AG09319 (cell line): ENCODE results near the gene HSD17B7.

Experiments used
- DNase-seq: peaks from one replicate; pipeline ENCODE4 v3.0.0-alpha.2; 2010; ENCODE audit warnings: low read depth; ENCODE audit errors: extremely low read depth
- TF ChIP-seq, protein P1 (sequence below): IDR thresholded peaks from 2 replicates; pipeline ENCODE4 v1.5.1; 2011; ENCODE audit warnings: low read depth, mild to moderate bottlenecking, inconsistent platforms, low read length, moderate library complexity

The HSD17B7 gene

DNA sequence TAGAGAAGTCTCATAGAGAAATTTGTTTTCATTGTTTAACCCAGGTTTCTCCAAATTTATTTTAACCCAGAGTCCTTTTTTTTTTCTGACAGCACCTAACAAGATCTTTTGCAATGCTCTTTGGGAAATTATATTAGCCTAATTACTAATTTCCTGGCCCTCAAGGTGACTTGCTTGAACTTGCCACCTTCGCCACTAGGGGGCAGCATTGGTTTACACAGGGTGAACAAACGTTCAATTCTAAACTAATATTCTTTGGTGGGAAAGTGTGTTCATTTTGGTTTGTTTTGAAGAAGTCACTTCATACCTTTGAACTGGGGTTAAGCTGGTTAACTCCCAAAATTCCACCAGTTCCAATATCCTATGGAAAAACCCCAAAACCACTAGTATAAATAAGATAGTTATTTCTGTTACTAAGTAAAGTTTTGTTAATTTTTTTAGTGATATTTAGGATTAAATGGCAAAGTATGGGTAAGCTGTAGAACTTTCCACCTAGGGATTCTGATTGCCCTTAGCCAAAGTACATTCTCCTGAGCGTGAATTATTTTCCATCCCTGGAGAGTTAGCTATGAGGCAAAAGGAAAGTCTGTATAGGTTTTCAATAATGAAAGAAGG, 57.4 kb downstream of the HSD17B7 start:
- peak; percentile 49 for DNase-seq
- TF ChIP-seq, protein P1, sequence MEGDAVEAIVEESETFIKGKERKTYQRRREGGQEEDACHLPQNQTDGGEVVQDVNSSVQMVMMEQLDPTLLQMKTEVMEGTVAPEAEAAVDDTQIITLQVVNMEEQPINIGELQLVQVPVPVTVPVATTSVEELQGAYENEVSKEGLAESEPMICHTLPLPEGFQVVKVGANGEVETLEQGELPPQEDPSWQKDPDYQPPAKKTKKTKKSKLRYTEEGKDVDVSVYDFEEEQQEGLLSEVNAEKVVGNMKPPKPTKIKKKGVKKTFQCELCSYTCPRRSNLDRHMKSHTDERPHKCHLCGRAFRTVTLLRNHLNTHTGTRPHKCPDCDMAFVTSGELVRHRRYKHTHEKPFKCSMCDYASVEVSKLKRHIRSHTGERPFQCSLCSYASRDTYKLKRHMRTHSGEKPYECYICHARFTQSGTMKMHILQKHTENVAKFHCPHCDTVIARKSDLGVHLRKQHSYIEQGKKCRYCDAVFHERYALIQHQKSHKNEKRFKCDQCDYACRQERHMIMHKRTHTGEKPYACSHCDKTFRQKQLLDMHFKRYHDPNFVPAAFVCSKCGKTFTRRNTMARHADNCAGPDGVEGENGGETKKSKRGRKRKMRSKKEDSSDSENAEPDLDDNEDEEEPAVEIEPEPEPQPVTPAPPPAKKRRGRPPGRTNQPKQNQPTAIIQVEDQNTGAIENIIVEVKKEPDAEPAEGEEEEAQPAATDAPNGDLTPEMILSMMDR = peak; percentile 80

DNA sequence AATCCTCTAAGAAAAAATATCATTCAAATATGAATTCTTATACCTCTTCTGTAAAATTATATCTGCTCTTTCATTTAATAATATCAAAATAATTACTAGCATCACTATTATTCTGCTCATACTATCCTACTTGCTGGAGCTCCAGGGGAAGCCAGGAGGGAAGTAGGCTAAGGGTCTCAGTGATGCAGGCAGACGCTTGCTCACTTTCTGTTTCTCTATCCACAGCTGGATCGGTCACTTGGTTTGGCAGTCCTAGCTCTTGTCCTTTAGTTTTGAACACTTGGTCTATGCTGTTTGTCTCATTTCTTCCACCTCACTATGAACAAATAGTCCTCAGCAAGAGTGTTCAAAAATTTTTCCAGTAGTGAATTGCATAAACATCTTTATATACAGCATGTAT, 59.2 kb downstream of the HSD17B7 start:
- DNase-seq = no peak
- TF ChIP-seq, protein P1 = no peak

DNA sequence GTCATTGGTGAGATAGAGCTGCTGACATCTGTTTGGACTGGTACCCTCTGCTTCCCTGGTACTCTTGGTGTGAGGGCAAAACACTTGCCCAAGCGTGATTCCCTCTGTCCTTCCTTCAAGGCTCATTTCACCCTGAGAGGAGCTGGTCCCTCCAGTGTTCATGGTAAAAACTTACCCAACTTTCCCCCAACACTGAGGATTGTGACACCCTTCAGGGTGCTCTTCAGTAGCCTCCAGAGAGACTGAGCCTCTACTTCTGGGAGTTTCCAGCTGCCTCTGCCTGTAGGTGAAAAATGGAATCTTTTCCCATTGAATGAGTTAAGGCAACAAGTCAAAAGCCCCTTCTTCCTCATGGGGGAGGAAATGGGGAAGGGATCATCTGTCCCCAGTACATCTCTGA, 60.8 kb downstream of the HSD17B7 start:
- TF ChIP-seq, protein P1 = no peak
- DNase-seq = no peak

DNA sequence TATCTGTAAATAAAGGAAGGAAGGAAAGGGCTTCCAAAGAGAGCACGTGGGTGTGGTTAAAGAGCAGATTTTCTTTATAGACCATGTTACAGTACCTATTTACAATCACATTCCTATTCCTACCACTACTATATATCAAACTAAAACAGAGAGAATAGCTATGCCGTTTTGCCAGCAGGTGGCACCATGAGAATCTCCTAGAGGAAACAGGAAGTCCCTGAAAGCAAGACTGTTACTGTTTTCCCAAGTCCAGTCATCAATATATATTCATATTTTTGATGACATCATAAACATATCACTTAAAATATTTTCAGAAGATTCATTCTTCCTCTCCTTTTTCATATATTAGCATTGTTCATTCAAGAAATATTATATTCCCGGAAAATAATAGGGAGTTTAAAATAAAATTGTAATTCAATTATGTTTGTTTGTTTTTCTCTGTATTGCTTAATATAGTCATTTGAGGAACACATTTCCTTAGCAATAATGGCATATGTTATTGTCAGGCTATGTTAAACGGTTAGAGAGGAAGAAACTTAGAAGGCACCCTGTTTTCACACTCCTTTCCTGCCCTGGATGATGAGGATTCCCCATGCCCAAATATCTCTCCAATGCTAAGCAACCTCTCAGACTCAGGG, 63.9 kb downstream of the HSD17B7 start:
- no peak for DNase-seq
- TF ChIP-seq, protein P1 = peak; percentile 81

DNA sequence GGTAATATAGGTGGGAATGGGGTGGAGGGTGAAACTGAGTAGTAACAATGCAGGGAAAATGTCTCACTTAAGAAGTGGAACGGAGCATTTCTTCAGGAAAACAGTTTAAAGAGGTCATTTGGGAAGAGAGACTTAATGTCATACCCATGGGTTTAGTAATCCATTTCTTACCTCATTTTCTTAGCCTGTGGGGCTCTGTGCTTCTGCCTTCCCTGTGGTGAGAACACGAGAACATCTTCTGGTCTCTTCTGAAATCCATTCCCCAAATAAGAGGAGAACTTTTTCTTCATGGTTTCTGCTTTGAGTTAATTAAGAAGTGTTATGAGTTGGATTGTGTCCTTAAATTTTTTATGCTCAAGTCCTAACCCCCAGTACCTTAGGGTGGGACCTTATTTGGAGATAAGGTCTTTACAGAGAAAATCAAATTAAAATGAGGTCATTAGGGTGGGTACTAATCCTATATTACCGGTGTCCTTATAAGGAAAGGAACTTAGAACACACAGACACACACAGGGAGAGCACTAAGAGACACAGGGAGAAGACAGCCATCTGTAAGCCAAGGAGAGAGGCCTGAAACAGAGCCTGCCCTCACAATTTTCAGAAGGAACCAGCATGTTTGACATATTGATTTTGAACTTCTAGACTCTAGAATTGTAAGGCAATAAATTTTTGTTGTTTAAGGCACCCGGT, 65.1 kb downstream of the HSD17B7 start:
- no peak for DNase-seq
- TF ChIP-seq, protein P1 = no peak

DNA sequence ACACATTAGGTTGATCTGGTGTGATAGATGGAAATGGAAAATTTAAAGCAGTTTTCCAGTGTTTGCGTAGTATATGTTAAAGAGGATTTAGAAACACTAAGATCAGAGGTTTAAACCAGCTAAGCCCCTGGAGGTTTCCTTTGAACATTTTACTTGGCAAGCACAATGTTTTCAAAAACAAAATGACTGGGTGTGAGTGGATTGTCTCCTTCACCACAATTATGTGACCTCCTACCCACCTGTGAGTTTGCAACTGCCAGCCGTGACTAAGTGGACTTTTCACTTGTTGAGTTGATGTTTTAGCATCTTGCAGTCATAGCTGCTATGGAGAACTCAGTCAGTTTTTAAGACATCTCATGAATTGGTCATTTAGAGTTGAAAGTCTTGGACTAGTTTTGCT, 65.8 kb downstream of the HSD17B7 start:
- TF ChIP-seq, protein P1 = no peak
- DNase-seq = no peak

DNA sequence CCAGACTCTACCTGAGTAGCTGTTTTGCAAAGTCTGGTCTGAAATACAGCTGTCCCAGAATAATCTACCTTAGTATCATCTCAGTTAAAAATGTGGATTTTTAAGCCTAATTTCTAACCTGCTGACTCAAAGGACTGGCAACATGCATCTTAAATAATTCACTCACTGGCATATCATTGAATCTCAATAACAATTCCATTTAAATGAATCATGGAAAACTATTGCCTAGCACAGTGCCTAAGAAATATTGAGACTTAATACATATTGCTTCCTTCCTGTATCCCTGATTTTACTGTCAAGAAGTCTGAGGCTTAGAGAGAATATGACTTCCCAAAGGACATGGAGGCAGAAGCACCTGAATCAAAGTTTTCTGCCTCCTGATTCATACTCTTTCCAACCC, 67.3 kb downstream of the HSD17B7 start:
- TF ChIP-seq, protein P1 = no peak
- no peak for DNase-seq
